H1 (cell line): ENCODE results near the gene UNC79. TPM values are rescaled to one million over a fixed set of nuclear protein-coding genes. Genes with fewer than 3 reads are reported as not detected.

ENCODE experiments used
- CTCF ChIA-PET: fragments of 300-600 bp; sonication (Branson Sonifier 250); formaldehyde crosslinking; loops from one replicate; lab custom pipeline; 2021; ENCODE audit not compliant: partially characterized antibody; lab: Charles Lee
- POLR2A ChIA-PET: fragments of 300-600 bp; sonication (Branson Sonifier 250); formaldehyde crosslinking; loops from one replicate; lab custom pipeline; 2021; ENCODE audit warnings: inconsistent platforms; ENCODE audit not compliant: partially characterized antibody; lab: Charles Lee
- DNase-seq, 2 experiments: peaks; one replicate each; pipeline versions ENCODE4 v3.0.0 to v3.0.0-alpha.2; 2010 to 2022; ENCODE audit warnings: low spot score in 2 of 2, low read depth in 1 of 2, mixed read lengths in 1 of 2
- FAIRE-seq: peaks from 2 replicates; lab custom pipeline; 2011; peaks lifted over from hg19 to GRCh38; lab: Jason Lieb, UNC
- H2AFZ ChIP-seq: 2 replicates; pipeline ENCODE4 v1.8.1; 2012; ENCODE audit warnings: low read length, inconsistent platforms
- H2AK5ac ChIP-seq: 2 replicates; pipeline ENCODE4 v1.6.1; 2013; ENCODE audit warnings: low read depth, low read length
- H2BK120ac ChIP-seq: replicated peaks from 2 replicates; pipeline ENCODE3; 2013; ENCODE audit warnings: low read depth, low read length, inconsistent platforms
- H2BK12ac ChIP-seq: 2 replicates; pipeline ENCODE4 v1.6.1; 2013; ENCODE audit warnings: low read depth, low read length
- H2BK15ac ChIP-seq: 2 replicates; pipeline ENCODE4 v1.6.1; 2013; ENCODE audit warnings: low read length
- H2BK20ac ChIP-seq: 2 replicates; pipeline ENCODE4 v1.6.1; 2013; ENCODE audit warnings: low read length
- H2BK5ac ChIP-seq: 2 replicates; pipeline ENCODE4 v1.6.1; 2013; ENCODE audit warnings: low read depth, low read length
- H3K14ac ChIP-seq: 2 replicates; pipeline ENCODE4 v1.6.1; 2013; ENCODE audit warnings: inconsistent platforms; ENCODE audit not compliant: insufficient read length
- H3K18ac ChIP-seq: 2 replicates; pipeline ENCODE4 v1.6.1; 2013; ENCODE audit warnings: low read length; ENCODE audit errors: extremely low read depth
- H3K23ac ChIP-seq: 2 replicates; pipeline ENCODE4 v1.6.1; 2013; ENCODE audit warnings: inconsistent platforms; ENCODE audit not compliant: insufficient read length
- H3K23me2 ChIP-seq: 2 replicates; pipeline ENCODE4 v1.6.1; 2013; ENCODE audit warnings: low read depth, low read length
- H3K27ac ChIP-seq: 2 replicates; pipeline ENCODE4 v1.6.1; 2011; ENCODE audit warnings: low read depth, low read length, inconsistent platforms
- H3K27me3 ChIP-seq, 4 experiments: replicated peaks in 1 of 4; 1 replicate in 1 of 4; 2 replicates in 3 of 4; pipeline versions ENCODE4 v1.6.1 to v1.8.1; 2011 to 2013; ENCODE audit warnings: low read length in 3 of 4, mild to moderate bottlenecking in 3 of 4, inconsistent platforms in 2 of 4, mixed read lengths in 2 of 4, moderate library complexity in 1 of 4; ENCODE audit not compliant: control insufficient read depth in 3 of 4, insufficient read depth in 3 of 4; ENCODE audit errors: extremely low read depth in 1 of 4
- H3K36me3 ChIP-seq, 4 experiments: 2 replicates each; pipeline versions ENCODE4 v1.6.1 to v1.8.1; 2011 to 2013; ENCODE audit warnings: mild to moderate bottlenecking in 4 of 4, low read length in 3 of 4, moderate library complexity in 2 of 4, control low read depth in 1 of 4, inconsistent platforms in 1 of 4; ENCODE audit not compliant: insufficient read depth in 4 of 4, control insufficient read depth in 2 of 4
- H3K4ac ChIP-seq: replicated peaks from 2 replicates; pipeline ENCODE3; 2013; ENCODE audit warnings: low read length, low read depth, mixed read lengths, inconsistent platforms; ENCODE audit not compliant: insufficient read length
- H3K4me1 ChIP-seq, 4 experiments: replicated peaks in 1 of 4; 1 replicate in 1 of 4; 2 replicates in 3 of 4; pipeline versions ENCODE4 v1.6.1 to v1.8.1; 2011 to 2013; ENCODE audit warnings: low read length in 3 of 4, inconsistent platforms in 2 of 4, mixed read lengths in 1 of 4; ENCODE audit not compliant: insufficient read depth in 4 of 4, control insufficient read depth in 3 of 4
- H3K4me2 ChIP-seq, 2 experiments: 2 replicates each; pipeline versions ENCODE4 v1.6.1 to v1.8.1; 2011 to 2013; ENCODE audit warnings: low read depth in 2 of 2, low read length in 2 of 2, control low read depth in 1 of 2, inconsistent platforms in 1 of 2, mild to moderate bottlenecking in 1 of 2; ENCODE audit not compliant: insufficient read depth in 1 of 2
- H3K4me3 ChIP-seq, 4 experiments: fragments of 200-600, 300-600 bp in 1 of 4; sonication (generic), shearing (Covaris generic), sonication (Bioruptor Twin) in 1 of 4; 2 replicates each; pipeline versions ENCODE4 v1.5.1 to v1.8.1; 2011 to 2016; ENCODE audit warnings: low read length in 4 of 4, low read depth in 3 of 4, control low read depth in 2 of 4, inconsistent platforms in 2 of 4, mild to moderate bottlenecking in 2 of 4, mixed read lengths in 1 of 4, moderate library complexity in 1 of 4; ENCODE audit not compliant: insufficient read depth in 2 of 4; ENCODE audit errors: extremely low read depth in 1 of 4
- H3K56ac ChIP-seq: replicated peaks from 2 replicates; pipeline ENCODE3; 2013; ENCODE audit warnings: low read depth, mild to moderate bottlenecking, mixed read lengths, low read length, inconsistent platforms; ENCODE audit not compliant: insufficient read length
- H3K79me1 ChIP-seq: 2 replicates; pipeline ENCODE4 v1.6.1; 2013; ENCODE audit warnings: low read depth, low read length, control low read depth
- H3K79me2 ChIP-seq, 2 experiments: 2 replicates each; pipeline versions ENCODE4 v1.6.1 to v1.8.1; 2012 to 2013; ENCODE audit warnings: low read length in 2 of 2, mild to moderate bottlenecking in 2 of 2, inconsistent platforms in 1 of 2; ENCODE audit not compliant: insufficient read depth in 2 of 2, control insufficient read depth in 1 of 2
- H3K9ac ChIP-seq, 4 experiments: replicated peaks in 1 of 4; 1 replicate in 1 of 4; 2 replicates in 3 of 4; pipeline versions ENCODE4 v1.6.1 to v1.8.1; 2011 to 2013; ENCODE audit warnings: low read depth in 3 of 4, low read length in 3 of 4, control low read depth in 2 of 4, mild to moderate bottlenecking in 2 of 4, moderate library complexity in 2 of 4, inconsistent platforms in 1 of 4; ENCODE audit errors: extremely low read depth in 1 of 4
- H3K9me3 ChIP-seq, 2 experiments: 2 replicates each; pipeline versions ENCODE4 v1.6.1 to v1.8.1; 2012 to 2013; ENCODE audit warnings: mild to moderate bottlenecking in 2 of 2, moderate library complexity in 2 of 2, control low read depth in 1 of 2, inconsistent platforms in 1 of 2, low read depth in 1 of 2, low read length in 1 of 2, mixed read lengths in 1 of 2; ENCODE audit not compliant: insufficient read depth in 2 of 2
- H4K20me1 ChIP-seq, 2 experiments: replicated peaks in 1 of 2; 2 replicates each; pipeline versions ENCODE3 to v1.8.1; 2011 to 2013; ENCODE audit warnings: inconsistent platforms in 2 of 2, low read length in 2 of 2, mild to moderate bottlenecking in 1 of 2; ENCODE audit not compliant: insufficient read depth in 2 of 2, control insufficient read depth in 1 of 2
- H4K5ac ChIP-seq: 2 replicates; pipeline ENCODE4 v1.6.1; 2013; ENCODE audit warnings: low read length, low read depth, mixed read lengths, inconsistent platforms; ENCODE audit not compliant: insufficient read length
- H4K8ac ChIP-seq: 2 replicates; pipeline ENCODE4 v1.8.0; 2013; ENCODE audit warnings: mild to moderate bottlenecking, moderate library complexity, low read length, inconsistent platforms; ENCODE audit not compliant: insufficient read depth; ENCODE audit errors: extremely low read depth
- H4K91ac ChIP-seq: replicated peaks from 2 replicates; pipeline ENCODE3; 2013; ENCODE audit warnings: low read length, mixed read lengths, inconsistent platforms; ENCODE audit not compliant: insufficient read length
- BRCA1 ChIP-seq: IDR thresholded peaks from 2 replicates; pipeline ENCODE4 v1.6.1; 2012; ENCODE audit warnings: low read depth, low read length, improper control_type of control experiment
- CTBP2 ChIP-seq: IDR thresholded peaks from 2 replicates; pipeline ENCODE4 v1.7.0; 2011; ENCODE audit warnings: borderline replicate concordance, mild to moderate bottlenecking, moderate library complexity, mixed read lengths, low read length; ENCODE audit not compliant: insufficient read depth, insufficient read length
- MAX ChIP-seq: IDR thresholded peaks from 2 replicates; pipeline ENCODE4 v1.6.1; 2012; ENCODE audit warnings: inconsistent platforms
- RAD21 ChIP-seq, 2 experiments: IDR thresholded peaks in 1 of 2; conservative IDR thresholded peaks in 1 of 2; 2 replicates each; pipeline ENCODE4 v1.6.1; 2011; ENCODE audit warnings: low read depth in 2 of 2, low read length in 2 of 2, improper control_type of control experiment in 1 of 2, inconsistent platforms in 1 of 2, mild to moderate bottlenecking in 1 of 2, moderate library complexity in 1 of 2
- SRF ChIP-seq: IDR thresholded peaks from 2 replicates; pipeline ENCODE4 v1.6.1; 2011; ENCODE audit warnings: mild to moderate bottlenecking, low read depth, low read length, moderate library complexity
- WGBS, 2 experiments: shearing (Covaris generic) in 1 of 2; methylation state at CpG; one replicate each; pipeline versions ENCODE4 v1.1.6 to v1.1.7; 2013 to 2015; ENCODE audit warnings: low lambda C conversion rate in 2 of 2, mixed read lengths in 2 of 2, inconsistent platforms in 1 of 2, low coverage in 1 of 2, missing lambda C conversion rate in 1 of 2; ENCODE audit not compliant: insufficient replicate concordance in 2 of 2, insufficient coverage in 1 of 2, insufficient read length in 1 of 2; ENCODE audit errors: extremely low coverage in 1 of 2, missing lambda C conversion rate in 1 of 2; 5-methylcytosine and 5-hydroxymethylcytosine counted together
- polyA plus RNA-seq, 7 experiments: library from polyadenylated mRNA; depleted of rRNA in 3 of 7; stranded (reverse) in 5 of 7; unstranded in 2 of 7; fragments of >200 nt in 5 of 7; fragments of 200-250 nt in 2 of 7; gene quantifications; 1 replicate in 5 of 7; 2 replicates in 1 of 7; 4 replicates in 1 of 7; pipeline versions ENCODE4 v1.2.1 to v1.2.3, GENCODE V29; 2011 to 2013; ENCODE audit warnings: missing spikeins in 2 of 7, mixed read lengths in 2 of 7
- total RNA-seq: library from RNA; stranded (reverse); fragmentation: NEBNext Ultra II Directional; extraction: Animal tissue kit (Norgen Biotek cat#: 25700); gene quantifications from 2 replicates; pipeline ENCODE4 v1.2.1, GENCODE V29; 2021

The UNC79 gene
- total and polyA plus RNA-seq, 2 of the 8 experiments (the other 6 are each of a cell fraction or from before 2014, with no cell fraction given): 1.8 to 2.3 TPM

DNA sequence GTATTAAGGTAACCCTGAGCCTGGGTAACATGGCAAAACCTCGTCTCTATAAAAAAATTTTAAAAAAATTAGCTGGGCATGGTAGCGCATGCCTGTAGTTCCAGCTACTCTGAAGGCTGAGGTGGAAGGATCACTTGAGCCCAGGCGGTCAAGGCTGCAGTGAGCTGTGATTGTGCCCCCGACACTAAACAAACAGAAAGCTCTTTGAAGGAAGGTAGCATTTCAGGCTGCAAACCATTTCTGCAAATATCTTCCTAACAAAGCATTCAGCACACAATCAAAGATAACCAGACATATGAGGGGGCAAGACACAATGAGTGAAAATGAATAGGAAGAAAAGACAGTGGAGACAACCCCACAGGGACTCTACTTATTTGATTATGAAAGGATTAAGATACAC, 238.9 kb downstream of the UNC79 start:
- Histone ChIP-seq H2BK15ac (no peak overlapping the region), H3K4me3 (no peak overlapping the region), H2BK20ac (no peak overlapping the region), H3K79me1 (no peaks in the 10 kb centered on the region), H3K23me2 (no peaks in the 10 kb centered on the region; the same call in 1 of the 2 replicates), H4K20me1 (no peaks in the 10 kb centered on the region), H3K9ac (no peak overlapping the region), H3K9me3 (peaks cover 2 to 12% of the 10 kb centered on the region in 2 experiments; a peak in 3 of 4 replicates), H2AFZ (no peak overlapping the region), H3K4ac (no peak overlapping the region), H2BK120ac (no peak overlapping the region), H3K79me2 (no peaks in the 10 kb centered on the region), H3K23ac (no peak overlapping the region), H3K4me2 (no peak overlapping the region), H4K91ac (no peak overlapping the region), H2BK12ac (no peak overlapping the region), H2AK5ac (no peak overlapping the region), H3K27ac (no peak overlapping the region), H3K14ac (no peak overlapping the region), H3K4me1 (no peaks in the 10 kb centered on the region), H3K18ac (no peak overlapping the region), H4K5ac (no peak overlapping the region), H3K36me3 (peaks cover 0 to 3% (median 1%) of the 10 kb centered on the region in 4 experiments; a peak in 2 of 8 replicates), H2BK5ac (no peak overlapping the region), H3K56ac (no peak overlapping the region), H4K8ac (no peak overlapping the region), H3K27me3 (no peaks in the 10 kb centered on the region)
- ChIA-PET CTCF (interaction anchor here (1.7 to 5.7 kb wide), 3 partner anchors 12 to 223 kb away, joined by 3 to 27 read pairs (median 5); no protein-coding TSS in a partner anchor), POLR2A (no interaction called here)
- 93% methylated on average over 3 of the region's 4 CpGs; no CpG with 5 or more reads in 1 of the 2 experiments for WGBS, 2 experiments
- no peak for DNase-seq
- no peak for TF ChIP-seq MAX
- no peak for TF ChIP-seq SRF
- no peak for TF ChIP-seq BRCA1
- no peak for TF ChIP-seq CTBP2
- TF ChIP-seq RAD21 (IDR thresholded peaks at IDR 0.05 in 1 of 2, conservative IDR thresholded peaks at IDR 0.05 in 1 of 2; ENCODE audit: low read depth in 2 of 2, low read length in 2 of 2): no peak
- no peak for FAIRE-seq
